Stimulated activated CD4-positive, alpha-beta T cell treated with anti-CD3 and anti-CD28 coated beads, Interleukin-1b, Interleukin-23, amount 100 ng/mL, for 48 hours (primary cell): ENCODE data around the gene FBLL1.
"Not testable (repeated sequence)": the region's sequence is repeated elsewhere in the genome, so short reads cannot be mapped to it uniquely, and the experiment has no call there.

Experiments used
- DNase-seq: peaks from one replicate; pipeline ENCODE4 v3.0.0-alpha.2; 2020

The FBLL1 gene

DNA sequence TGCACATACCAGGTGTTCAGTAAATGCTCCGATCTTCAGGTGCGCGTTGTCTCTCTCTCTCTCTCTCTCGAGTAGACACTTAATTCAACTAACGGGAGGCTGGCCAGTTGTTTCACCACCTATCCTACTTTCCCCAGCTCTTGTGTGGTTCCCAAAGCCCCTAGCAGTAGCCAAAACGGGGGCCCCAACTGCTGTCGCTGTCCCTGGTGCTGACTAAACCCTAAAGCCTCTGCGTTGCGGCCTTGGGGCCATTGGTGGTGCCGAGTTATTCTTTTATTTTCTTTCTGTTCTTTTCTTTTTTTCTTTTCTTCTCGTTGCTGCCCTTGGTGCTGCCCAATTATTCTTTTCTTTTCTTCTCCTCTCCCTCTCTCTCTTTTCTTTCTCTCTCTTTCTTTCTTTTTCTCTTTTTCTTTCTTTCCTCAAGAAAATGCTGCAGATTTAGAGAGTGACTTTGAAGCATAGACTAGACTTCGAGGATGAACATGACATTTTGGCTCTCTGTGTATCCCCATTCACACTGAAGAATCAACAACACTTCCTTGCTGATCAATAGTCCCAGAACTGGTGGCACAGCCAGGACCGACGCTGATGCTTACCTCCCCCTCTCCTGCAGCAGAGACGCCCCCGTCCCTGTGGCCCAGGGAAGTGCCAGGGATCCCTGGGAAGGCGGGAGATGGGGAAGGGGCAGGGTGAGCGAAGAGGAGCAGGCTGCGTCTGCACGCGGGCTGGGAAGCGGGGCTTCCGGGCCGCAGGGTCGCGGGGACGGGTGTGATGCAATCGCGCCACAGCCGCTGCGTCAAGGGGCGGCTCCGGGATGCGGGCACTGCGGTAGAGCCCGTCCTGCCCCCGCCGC lies at the start of gene FBLL1:
FBLL1 (plus strand) TSS at position 785 of the 853 bp plus-strand sequence. CDS start 200 bp downstream, outside the sequence.
- peak; percentile 7 for DNase-seq

DNA sequence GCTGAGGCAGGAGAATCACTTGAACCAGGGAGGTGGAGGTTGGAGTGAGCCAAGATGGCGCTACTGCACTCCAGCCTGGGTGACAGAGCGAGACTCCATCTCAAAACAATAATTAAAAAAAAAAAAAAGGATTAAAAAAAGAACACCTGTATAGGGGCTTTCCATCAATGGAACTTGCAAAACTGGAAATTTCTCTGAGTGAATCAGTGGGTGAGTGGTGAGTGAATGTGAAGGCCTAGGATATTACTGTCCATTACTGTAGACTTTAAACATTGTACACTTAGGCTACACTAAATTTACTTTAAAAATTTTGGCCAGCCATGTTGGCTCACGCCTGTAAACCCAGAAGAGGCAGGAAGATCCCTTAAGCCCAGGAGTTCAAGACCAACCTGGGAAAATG lies 48.5 kb upstream of the FBLL1 start:
- no peak for DNase-seq

DNA sequence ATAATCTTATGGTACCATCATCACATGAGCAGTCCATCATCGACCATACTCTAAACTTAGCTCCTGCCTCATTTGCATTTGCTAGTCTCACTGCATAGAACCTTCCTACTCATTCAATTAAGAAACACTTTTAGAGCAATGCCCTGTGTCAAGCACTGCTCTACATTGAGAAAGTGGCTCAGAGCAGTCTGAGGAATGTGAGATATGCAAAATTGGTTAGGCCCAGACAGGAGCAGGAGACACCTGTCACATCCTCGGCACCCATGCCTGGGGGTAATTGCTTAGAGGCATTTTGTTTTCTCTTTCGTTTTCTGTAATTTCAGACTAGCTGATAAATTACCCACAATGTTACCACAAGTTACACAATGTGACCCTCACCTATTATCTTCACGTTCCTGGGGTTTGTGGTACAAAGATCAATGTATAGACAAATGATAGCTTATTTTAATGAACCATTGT lies 47.7 kb upstream of the FBLL1 start:
- no peak for DNase-seq

DNA sequence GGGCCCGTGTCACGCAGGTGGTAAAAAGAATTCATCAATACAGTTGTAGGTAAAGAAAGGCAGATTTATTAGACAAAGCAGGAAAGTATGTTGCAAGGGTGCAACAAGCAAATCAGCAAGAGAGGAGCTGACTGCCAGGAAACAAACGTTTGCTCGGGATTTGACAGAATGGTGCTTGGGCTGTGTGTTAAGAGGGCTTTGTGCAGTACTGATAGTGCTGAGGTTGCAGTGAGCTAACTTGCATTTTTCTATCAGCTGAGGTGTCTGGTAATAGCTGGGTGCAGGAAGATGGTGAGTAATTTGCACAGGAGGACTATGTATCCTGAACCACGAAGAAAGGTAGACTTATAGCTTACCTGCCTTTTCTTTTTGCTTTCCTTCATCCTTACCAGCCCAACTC lies 46.7 kb upstream of the FBLL1 start:
- DNase-seq, result no peak

DNA sequence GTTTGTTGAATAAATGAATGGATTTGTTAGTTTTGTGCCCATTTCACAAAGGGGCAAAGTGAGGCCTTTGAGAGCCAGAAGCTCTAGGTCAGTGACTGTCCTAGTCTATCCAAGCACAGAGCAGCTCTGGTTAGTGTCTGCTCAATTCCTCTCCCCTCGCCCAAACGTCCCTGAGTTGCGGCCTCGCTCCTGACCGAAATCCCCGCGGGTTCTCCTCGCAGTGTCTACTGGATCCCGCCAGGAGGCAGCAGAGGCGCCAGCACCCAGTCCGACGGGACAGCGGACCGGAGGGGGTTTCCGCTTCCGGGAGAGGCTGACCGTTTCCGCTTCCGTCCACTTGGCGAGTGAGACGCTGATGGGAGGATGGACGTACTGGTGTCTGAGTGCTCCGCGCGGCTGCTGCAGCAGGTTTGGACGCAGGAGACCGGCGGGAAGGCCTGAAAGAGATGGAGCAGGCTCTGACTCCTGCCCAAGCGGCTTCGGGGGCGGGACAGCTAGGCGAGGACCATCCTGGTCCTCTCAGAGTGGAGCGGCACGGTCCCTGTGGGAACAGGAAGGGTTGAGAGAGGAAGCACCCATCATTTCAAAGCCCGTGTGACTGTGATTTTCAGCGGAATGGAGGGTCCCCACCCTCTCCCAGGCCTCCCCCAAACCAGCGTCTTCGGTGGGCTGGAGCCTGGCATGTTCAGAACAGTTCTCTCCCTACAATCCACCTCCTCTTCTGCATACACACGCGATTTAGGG lies 42.8 kb upstream of the FBLL1 start, which contains the start of gene RARS1:
RARS1 (plus strand) TSS at position 336 of the 744 bp plus-strand sequence; CDS start at position 364, 28 bp downstream.
- peak; percentile 93 for DNase-seq

DNA sequence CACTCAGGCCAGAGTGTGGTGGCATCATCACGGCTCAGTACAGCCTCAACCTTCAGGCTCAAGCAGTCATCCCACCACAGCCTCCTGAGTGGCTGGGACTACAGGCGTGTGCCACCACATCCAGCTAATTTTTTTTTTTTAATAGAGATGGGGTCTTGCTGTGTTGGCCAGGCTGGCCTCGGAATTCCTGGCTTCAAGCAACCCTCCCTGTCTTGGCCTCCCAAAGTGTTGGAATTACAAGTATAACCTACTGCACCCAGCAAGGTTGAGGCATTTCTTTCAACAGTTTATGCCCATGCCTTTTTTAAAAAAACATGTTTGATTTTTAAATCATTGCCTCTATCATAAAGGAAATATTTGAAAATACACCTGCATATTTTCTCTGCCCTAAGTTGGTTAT lies 40.0 kb upstream of the FBLL1 start:
- DNase-seq, result no peak

DNA sequence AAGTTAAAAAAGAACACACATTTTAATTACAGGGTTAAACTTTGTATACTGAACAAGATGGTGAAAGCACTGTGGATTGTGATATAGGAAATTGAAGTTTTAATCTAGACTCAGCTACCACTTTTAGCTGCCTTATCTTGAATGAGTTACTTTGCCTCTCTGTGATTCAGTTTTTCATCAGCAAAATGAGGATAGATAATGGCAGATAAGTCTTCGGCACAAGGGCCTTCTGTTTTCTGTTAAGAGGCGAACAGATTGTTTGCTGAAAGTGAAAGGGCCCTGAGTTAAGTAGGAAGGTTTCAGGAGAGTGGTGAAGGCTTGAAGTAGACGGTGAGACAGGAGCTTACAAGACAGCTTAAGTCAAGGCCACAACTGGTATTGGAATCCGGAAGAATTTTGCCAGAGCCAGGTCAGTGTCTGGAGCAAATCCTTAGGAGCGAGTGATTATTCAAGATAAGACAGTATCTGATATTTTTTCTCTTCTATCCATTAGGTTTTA lies 35.0 kb upstream of the FBLL1 start:
- DNase-seq, result no peak

DNA sequence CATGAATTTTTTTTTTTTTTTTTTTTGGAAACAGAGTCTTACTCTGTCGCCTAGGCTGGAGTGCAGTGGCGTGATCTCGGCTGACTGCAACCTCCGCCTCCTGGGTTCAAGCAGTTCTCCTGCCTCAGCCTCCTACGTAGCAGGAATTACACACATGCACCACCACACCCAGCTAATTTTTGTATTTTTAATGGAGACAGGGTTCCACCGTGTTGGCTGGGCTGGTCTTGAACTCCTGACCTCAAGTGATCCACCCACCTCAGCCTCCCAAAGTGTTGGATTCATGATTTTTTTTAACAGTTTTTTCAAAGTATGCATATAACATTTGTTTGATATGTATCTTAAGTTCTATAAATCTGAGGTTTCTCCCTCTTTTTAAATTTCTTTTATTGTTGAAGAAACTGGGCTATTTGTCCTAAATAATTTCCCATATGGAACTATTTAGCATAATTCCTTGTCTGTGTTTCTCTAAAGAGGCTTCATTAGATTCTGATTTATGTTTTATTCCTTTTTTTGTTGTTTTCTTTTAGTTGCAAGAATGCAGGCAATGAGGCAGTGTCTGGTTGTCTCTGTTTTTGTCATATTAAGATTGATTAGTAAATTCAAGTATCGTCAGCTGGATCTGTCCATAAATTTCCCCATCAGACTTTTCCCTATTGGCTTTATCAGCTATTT lies 26.4 kb upstream of the FBLL1 start:
- DNase-seq, result no peak

DNA sequence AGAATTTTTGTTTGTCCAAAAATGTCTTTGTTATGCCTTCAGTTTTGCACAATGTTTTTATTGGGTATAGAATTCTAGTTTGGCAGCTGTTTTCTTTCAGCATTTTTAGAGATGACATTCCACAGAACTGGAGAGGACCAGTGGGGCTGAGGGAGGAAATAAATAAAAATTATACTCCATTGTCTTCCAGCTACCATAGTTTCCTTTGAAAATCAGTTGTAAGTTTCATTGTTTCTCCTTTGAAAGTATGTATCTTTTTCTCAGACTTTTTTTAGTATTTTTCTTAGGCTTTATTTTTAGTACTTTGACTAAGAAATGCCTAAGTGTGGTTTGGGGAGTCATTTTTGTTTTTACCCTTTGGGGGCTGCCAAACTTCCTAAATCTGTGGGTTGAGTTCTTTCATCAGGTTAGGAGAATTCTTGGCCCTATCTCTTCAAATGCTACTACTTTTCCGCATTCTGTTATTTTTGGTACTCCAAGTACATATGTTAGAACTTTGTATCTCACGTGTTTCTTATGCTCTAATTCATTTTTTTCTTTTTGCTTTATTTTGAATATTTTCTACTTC lies 15.2 kb upstream of the FBLL1 start:
- no peak for DNase-seq

DNA sequence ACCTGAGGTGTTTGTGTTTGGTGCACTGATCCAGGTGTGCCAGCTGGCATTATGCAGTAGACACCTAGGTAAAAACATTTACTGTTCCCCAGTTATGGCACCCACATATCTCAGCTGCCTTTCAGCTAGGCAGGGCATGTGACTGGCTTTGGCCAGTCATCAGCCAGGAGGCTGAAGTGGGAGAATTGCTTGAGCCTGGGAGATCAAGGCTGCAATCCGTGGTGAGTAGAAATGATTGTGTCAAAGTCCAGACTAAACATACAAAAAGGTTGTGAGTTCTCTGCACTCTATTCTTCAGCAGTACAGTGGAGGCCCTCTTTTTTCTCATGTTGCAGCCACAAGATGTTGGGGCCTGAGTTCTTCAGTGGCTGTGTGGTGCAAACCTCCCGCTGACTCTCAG lies 3.2 kb upstream of the FBLL1 start:
- no peak for DNase-seq

DNA sequence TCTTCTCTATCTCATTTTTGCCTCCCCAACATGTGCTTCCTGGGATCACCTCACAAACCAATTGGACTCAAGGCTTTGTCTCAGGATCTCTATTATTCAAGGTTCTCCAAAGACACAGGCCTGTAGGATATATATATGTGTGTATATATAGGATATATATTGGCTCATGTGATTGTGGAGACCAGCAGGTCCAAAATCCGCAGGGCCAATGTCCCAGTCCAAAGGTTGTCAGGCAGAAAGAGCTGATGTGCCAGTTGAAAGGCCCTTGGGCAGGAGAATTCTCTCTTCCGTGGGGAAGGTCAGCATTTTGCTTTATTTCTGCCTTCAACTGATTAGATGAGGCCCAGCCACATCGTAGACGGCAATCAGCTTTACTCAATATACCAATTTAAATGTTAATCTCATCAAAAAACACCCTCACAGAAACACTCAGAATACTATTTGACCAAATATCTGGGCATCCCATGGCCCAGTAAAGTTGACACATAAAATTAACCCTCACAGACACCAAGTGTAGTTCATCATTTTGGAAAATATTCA lies 1.3 kb upstream of the FBLL1 start:
- no peak for DNase-seq

DNA sequence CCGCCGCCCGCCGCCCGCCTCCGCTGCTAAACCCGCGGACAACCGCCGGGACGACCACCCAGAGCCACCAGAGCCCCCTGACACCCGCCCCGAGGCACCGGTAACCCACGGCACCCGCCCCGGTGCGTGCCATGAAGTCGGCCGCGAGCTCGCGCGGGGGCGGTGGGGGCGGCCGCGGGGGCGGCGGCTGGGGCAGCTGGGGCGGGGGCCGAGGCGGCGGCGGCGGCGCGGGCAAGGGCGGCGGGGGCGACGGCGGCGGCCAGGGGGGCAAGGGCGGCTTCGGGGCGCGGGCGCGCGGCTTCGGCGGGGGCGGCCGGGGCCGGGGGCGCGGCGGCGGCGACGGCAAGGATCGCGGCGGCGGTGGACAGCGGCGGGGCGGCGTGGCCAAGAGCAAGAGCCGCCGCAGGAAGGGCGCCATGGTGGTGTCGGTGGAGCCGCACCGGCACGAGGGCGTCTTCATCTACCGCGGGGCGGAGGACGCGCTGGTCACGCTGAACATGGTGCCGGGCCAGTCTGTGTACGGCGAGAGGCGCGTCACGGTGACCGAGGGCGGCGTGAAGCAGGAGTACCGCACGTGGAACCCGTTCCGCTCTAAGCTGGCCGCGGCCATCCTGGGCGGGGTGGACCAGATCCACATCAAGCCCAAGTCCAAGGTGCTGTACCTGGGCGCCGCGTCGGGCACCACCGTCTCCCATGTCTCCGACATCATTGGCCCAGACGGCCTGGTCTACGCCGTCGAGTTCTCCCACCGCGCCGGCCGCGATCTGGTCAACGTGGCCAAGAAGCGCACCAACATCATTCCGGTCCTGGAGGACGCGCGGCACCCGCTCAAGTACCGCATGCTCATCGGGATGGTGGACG lies 499 bp downstream of the FBLL1 start:
- DNase-seq, result no peak

DNA sequence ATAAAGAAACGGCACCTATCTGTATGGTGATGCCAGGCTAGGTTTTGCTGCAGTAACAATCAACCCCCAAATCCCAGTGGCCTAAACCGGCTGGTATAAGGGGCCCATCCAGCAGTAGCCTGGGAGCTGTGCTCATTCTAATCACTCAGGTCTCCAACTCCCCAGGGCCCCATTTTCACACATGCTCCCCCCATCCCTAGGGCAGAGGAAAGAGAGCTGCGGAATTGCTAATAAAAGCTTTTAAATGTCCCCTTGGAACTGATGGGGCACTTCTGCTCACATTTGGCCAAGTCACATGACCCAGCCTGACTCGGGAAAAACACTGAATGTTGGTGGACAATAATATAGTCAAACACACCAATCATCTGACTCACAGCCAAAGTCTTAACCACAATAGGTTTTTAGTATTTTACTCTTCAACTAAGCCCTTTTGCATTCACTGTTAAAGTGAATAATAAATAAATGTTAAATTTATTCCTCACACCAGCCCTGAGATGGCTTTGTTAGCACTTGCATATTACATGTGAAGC lies 1.6 kb downstream of the FBLL1 start:
- no peak for DNase-seq

DNA sequence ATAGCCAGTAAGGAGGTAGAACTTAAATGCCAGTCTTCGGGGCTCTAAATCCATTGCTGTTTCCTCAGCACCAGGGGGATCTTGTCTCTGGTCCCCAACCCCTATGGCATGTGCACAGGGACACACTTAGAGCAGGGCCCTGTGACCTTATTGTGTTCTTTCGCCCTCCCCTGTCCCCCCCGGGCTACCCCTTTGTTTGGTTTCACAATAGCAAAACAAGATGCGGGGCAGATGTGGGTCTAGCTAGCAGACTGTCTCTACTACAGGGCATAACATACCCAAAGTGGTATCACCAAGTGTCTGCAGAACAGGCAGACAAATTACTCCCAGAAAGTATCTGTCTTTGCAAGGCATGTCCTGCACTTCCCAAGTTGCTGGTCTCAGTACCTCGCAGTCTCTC lies 2.1 kb downstream of the FBLL1 start:
- DNase-seq, result no peak

DNA sequence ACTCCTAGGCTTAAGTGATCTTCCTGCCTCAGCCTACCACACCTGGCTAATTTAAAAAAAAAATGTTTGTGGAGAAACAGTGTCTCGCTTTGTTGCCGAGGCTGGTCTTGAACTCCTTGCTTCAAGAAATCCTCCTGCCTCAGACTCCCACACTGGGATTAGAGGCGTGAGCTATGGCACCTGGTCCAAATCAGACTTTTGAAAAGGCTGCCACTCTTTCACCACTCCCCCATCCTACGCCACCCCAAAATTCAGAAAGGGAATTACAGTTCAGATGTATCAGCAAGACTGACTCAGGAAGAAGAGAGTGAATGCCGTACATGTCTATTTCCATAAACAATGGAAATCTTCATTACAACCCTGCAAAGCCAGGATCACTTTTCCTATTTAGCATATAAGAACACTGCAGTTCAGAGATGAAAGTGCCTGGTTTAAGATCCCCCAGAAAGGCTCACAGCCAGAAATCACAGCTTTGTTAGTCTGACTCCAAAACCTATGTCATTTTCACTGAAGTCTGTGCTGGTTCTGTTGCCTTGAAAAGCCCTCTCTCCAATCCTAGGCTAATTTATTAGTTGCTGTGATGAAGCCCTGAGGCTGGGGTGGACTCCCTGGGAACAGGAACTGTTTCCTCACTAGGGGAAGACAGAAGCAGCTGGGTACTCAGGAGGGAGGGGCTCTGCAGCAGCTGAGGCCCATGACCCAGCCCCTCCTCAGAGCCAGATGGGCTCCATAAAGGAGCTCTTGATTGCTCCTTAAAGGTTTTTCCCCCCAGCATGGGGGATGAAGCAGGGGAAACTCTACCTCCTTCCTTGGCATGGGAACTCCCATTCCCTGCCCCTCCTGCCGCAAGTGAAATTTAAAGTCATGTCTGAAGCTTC lies 3.1 kb downstream of the FBLL1 start:
- DNase-seq, result no peak

DNA sequence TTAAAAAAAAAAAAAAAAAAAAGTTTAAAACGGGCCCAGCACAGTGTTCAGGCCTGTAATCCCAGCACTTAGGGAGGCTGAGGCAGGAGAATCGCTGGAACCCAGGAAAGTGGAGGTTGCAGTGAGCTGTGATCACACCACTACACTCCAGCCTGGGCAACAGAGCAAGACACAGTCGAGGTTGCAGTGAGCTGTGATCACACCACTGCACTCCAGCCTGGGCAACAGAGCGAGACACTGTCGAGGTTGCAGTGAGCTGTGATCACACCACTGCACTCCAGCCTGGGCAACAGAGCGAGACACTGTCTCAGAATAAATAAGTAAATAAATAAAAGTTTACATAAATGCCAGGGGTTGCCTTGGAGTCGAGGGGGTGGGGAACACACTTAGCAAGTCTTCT lies 5.2 kb downstream of the FBLL1 start:
- not testable (repeated sequence) for DNase-seq

DNA sequence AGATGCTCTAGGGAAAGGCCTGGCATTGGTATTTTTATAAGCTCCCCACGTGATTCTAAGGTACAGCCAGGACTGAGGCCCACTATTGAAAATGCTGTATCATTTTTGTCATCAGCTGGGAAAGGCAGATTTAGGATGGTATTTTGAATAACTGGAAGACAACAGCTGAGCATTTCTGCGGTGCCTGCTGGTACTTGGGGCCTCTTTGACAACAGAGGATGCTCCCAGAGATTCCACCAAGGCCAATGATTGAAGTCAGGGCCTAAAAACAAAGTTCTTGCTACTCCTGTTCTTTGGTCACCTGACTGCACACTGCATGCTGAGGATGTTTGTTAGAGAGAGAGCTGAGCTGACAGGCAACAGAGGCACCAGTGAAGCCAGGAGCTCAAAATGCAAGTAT lies 8.1 kb downstream of the FBLL1 start:
- no peak for DNase-seq

DNA sequence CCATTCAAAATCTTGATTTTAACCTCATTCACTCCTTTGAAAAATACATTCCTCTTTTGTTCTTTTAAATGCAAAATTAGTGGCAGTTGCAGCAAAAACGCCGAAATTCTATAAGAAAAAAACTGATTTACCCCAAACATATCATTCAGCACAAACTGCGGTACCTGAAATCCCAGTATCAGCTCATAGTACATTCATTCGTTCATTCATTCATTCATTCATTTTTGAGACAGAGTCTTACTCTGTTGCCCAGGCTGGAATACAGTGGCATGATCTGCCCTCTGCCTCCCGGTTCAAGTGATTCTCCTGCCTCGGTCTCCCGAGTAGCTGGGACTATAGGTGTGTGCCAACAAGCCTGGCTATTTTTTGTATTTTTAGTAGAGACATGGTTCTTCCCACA lies 20.4 kb downstream of the FBLL1 start:
- no peak for DNase-seq

DNA sequence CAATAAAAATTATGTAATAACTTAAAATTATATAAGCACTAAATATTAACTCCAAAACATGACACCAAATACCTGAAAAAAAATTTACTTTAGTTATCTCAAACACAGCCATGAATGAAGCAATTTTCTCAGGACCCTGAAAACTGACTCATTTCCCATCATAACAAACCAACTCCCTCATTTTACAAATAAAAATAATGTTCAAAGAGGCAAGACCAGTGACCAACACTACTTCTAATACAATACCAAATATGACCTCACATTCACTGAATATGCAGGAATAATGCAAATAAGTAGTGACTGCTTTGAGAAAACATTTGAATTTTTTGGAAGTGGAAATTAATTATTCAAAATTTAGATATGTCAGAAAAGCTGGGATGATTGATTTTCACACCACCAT lies 21.6 kb downstream of the FBLL1 start:
- no peak for DNase-seq

DNA sequence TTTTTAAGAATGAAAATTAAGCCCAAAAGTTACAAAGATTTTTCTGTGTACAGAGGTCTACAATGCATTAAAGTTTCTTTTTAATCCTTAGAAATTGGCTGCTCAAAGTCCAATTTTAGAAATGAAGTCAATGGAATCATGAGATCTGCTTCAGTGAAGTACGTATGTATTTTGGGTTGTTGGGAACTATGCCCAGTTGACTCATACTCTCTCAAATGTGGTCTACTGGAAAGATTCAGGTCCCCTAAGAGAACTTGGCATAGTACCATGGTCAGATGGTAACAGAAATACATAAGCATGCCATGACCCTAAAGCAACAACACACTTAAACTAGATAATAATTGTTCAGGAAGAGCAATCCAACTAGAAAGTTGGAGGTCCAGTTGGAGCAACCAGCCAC lies 23.0 kb downstream of the FBLL1 start:
- no peak for DNase-seq
